Measurements from ENCODE around the gene LRMDA.

DNA sequence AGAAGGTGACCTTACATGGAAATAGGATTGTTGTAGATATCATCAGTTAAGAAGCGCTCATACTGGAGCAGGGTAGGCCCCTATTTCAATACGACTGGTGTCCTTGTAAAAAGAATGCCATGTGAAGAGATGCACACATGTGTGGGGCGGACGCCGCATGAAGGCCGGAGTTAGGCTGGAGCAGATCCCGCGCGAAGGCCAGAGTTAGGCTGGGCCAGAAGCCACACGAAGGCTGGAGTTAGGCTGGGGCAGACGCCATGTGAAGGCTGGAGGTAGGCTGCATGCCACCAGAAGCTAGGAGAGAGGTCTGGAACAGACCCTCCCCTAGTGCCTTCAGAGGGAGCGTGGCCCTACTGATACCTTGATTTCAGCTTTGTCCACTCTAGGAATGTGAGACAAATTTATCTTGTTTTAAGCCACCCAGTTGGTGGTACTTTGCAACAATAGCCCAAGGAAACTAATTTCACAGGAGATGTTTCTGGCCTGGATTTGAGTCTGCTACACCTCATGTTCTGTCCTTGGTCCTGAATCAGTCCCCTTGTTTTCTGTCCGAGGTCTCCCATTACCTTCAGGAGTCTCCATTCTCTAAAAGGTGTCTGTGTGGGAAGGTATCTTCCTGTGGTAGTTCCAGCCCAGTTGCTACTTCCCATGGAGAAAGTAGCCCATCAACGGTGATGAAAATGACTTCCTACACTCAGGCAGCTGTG lies 585.8 kb downstream of the LRMDA start:
- TF ChIP-seq, protein P1, sequence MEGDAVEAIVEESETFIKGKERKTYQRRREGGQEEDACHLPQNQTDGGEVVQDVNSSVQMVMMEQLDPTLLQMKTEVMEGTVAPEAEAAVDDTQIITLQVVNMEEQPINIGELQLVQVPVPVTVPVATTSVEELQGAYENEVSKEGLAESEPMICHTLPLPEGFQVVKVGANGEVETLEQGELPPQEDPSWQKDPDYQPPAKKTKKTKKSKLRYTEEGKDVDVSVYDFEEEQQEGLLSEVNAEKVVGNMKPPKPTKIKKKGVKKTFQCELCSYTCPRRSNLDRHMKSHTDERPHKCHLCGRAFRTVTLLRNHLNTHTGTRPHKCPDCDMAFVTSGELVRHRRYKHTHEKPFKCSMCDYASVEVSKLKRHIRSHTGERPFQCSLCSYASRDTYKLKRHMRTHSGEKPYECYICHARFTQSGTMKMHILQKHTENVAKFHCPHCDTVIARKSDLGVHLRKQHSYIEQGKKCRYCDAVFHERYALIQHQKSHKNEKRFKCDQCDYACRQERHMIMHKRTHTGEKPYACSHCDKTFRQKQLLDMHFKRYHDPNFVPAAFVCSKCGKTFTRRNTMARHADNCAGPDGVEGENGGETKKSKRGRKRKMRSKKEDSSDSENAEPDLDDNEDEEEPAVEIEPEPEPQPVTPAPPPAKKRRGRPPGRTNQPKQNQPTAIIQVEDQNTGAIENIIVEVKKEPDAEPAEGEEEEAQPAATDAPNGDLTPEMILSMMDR (IDR thresholded peaks at IDR 0.05) = no peak
- TF ChIP-seq KDM5A (IDR thresholded peaks at IDR 0.05) = no peak
- no peak for TF ChIP-seq POLR2A (IDR thresholded peaks at IDR 0.05; ENCODE audit: low read length)
- no peak for TF ChIP-seq CHD2 (IDR thresholded peaks at IDR 0.05; ENCODE audit: low read length, partially characterized antibody)
- TF ChIP-seq, protein P2, sequence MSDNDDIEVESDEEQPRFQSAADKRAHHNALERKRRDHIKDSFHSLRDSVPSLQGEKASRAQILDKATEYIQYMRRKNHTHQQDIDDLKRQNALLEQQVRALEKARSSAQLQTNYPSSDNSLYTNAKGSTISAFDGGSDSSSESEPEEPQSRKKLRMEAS (IDR thresholded peaks at IDR 0.05) = no peak
- no peak for TF ChIP-seq JUN (IDR thresholded peaks at IDR 0.05)
- no peak for TF ChIP-seq KDM1A (IDR thresholded peaks at IDR 0.05; ENCODE audit: low read depth)
- TF ChIP-seq MAFK (IDR thresholded peaks at IDR 0.05; ENCODE audit: partially characterized antibody) = no peak
- no peak for TF ChIP-seq JUNB (IDR thresholded peaks at IDR 0.05)
- no peak for TF ChIP-seq FOSL2 (IDR thresholded peaks at IDR 0.05)
- TF ChIP-seq FOSL2 (CRISPR knock-in tag; IDR thresholded peaks at IDR 0.05) = no peak
- TF ChIP-seq RFX5 (IDR thresholded peaks at IDR 0.05) = no peak
- TF ChIP-seq HOXA7 (CRISPR knock-in tag; IDR thresholded peaks at IDR 0.05) = no peak
- TF ChIP-seq, protein P3, sequence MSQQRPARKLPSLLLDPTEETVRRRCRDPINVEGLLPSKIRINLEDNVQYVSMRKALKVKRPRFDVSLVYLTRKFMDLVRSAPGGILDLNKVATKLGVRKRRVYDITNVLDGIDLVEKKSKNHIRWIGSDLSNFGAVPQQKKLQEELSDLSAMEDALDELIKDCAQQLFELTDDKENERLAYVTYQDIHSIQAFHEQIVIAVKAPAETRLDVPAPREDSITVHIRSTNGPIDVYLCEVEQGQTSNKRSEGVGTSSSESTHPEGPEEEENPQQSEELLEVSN (IDR thresholded peaks at IDR 0.05; ENCODE audit: borderline replicate concordance, low read depth) = no peak

Measured in A549 (cell line).